ENCODE measurements around the gene FOXK1. TPM values are rescaled to one million over a fixed set of nuclear protein-coding genes. Genes with fewer than 3 reads are reported as not detected.

Gene FOXK1
- polyA plus RNA-seq, 3 donors, result 0.33 to 16.8 (median 0.76) TPM

DNA sequence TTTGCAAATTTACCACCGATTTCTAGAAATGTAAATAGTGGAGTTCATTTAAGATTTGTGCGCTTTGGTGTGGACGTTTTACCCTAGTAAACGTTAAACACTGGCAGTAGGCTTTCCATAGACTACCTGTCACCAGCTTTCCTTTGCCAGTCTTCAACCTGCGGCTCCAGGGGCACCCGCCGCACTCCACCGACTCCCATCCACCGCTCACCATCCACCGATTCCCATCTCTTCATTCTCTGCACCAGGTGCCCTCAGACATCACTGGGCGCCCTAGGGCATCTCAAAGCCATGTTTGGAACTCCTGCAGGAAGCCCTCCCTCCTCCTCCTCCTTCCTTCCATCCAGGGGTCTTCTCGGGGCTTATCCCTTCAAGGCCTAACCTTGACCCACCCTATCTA, 91.9 kb downstream of the FOXK1 start:
- Histone ChIP-seq H3K4me3 (replicated peaks in 1 of 3; ENCODE audit: low read depth in 2 of 3, low read length in 3 of 3) (peak overlapping the region; percentile 70 to 89 (median 88)), H3K9me3 (replicated peaks in 1 of 2; ENCODE audit: control insufficient read depth in 1 of 2, insufficient read depth in 1 of 2, low read length in 2 of 2) (no peaks in the 10 kb centered on the region), H3K4me2 (replicated peaks; ENCODE audit: extremely low read depth, low read length, poor library complexity, severe bottlenecking) (peak overlapping the region; percentile 89), H4K20me1 (ENCODE audit: insufficient read depth, low read length) (peaks cover 15% of the 10 kb centered on the region), H3K79me2 (ENCODE audit: insufficient read depth, low read length) (peaks cover 30% of the 10 kb centered on the region), H3K27ac (ENCODE audit: low read depth in 1 of 2, low read length in 2 of 2) (peak overlapping the region; percentile 97 to 98), H3K9ac (ENCODE audit: insufficient read depth, low read length, poor library complexity, severe bottlenecking) (peak overlapping the region; percentile 93), H3K4me1 (ENCODE audit: control insufficient read depth in 1 of 2, insufficient read depth in 2 of 2, low read length in 2 of 2) (peaks cover 25 to 32% of the 10 kb centered on the region in 2 donors), H2AFZ (ENCODE audit: insufficient read depth, low read depth, low read length, poor library complexity, severe bottlenecking) (peak overlapping the region; percentile 90), H3K36me3 (replicated peaks in 1 of 2; ENCODE audit: control insufficient read depth in 1 of 2, insufficient read depth in 2 of 2, low read length in 2 of 2) (peaks cover 0 to 9% of the 10 kb centered on the region in 2 donors), H3K27me3 (ENCODE audit: control insufficient read depth in 2 of 2, insufficient read depth in 2 of 2, low read length in 2 of 2) (no peaks in the 10 kb centered on the region)
- no peak for DNase-seq
- intact Hi-C loops (cut with micrococcal nuclease), result no loop called here
- H3K4me1 Mint-ChIP-seq, result peaks cover 36% of the 10 kb centered on the region
- no peaks in the 10 kb centered on the region for H3K9me3 Mint-ChIP-seq
- WGBS (ENCODE audit: insufficient coverage), result 97% methylated on average over 11 of the region's 12 CpGs
- TF ChIP-seq, protein P1, sequence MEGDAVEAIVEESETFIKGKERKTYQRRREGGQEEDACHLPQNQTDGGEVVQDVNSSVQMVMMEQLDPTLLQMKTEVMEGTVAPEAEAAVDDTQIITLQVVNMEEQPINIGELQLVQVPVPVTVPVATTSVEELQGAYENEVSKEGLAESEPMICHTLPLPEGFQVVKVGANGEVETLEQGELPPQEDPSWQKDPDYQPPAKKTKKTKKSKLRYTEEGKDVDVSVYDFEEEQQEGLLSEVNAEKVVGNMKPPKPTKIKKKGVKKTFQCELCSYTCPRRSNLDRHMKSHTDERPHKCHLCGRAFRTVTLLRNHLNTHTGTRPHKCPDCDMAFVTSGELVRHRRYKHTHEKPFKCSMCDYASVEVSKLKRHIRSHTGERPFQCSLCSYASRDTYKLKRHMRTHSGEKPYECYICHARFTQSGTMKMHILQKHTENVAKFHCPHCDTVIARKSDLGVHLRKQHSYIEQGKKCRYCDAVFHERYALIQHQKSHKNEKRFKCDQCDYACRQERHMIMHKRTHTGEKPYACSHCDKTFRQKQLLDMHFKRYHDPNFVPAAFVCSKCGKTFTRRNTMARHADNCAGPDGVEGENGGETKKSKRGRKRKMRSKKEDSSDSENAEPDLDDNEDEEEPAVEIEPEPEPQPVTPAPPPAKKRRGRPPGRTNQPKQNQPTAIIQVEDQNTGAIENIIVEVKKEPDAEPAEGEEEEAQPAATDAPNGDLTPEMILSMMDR (IDR thresholded peaks at IDR 0.05), result no peak
- peak overlapping the region; percentile 46 to 100 (median 100) for H3K27ac Mint-ChIP-seq
- no peaks in the 10 kb centered on the region for H3K27me3 Mint-ChIP-seq (ENCODE audit: low read depth in 3 of 3)
- peak overlapping the region; percentile 99 for H3K4me3 Mint-ChIP-seq
- peaks cover 7 to 20% of the 10 kb centered on the region in 2 donors for H3K36me3 Mint-ChIP-seq

DNA sequence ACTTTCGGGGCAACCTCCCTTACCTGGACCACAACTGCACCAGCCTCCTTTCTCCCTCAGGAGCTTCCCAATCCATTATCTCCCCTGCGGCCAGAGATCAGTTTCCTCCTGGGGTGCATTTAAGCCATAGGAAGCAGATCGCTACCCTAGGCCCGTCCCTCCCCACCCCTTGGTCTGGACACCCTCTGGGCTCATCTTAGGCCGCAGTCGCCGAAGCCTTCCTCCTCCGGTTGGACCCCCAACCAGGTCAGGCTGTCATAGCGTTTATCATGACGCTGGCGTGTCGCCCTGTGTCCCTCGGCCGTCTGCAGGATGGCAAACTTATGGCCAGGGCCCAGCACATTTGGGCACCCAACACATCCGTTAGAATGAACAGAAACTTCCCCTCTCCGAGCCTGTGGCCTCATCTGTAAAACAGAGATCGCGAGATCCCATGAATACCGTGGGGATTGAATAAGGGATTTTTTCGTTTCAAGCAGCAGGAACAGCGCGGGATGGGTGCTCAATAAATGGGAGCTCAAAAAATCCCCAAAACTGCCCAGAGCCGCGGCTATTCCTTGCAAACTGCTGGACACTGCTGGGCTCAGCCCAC, 92.7 kb downstream of the FOXK1 start:
- Histone ChIP-seq H2AFZ (ENCODE audit: insufficient read depth, low read depth, low read length, poor library complexity, severe bottlenecking) (peak overlapping the region; percentile 90), H3K9ac (ENCODE audit: insufficient read depth, low read length, poor library complexity, severe bottlenecking) (peak overlapping the region; percentile 93), H3K4me1 (ENCODE audit: control insufficient read depth in 1 of 2, insufficient read depth in 2 of 2, low read length in 2 of 2) (peaks cover 25 to 32% of the 10 kb centered on the region in 2 donors), H3K36me3 (replicated peaks in 1 of 2; ENCODE audit: control insufficient read depth in 1 of 2, insufficient read depth in 2 of 2, low read length in 2 of 2) (peaks cover 0 to 11% of the 10 kb centered on the region in 2 donors), H3K27me3 (ENCODE audit: control insufficient read depth in 2 of 2, insufficient read depth in 2 of 2, low read length in 2 of 2) (no peaks in the 10 kb centered on the region), H3K27ac (ENCODE audit: low read depth in 1 of 2, low read length in 2 of 2) (peak overlapping the region; percentile 97 to 98), H3K4me3 (replicated peaks in 1 of 3; ENCODE audit: low read depth in 2 of 3, low read length in 3 of 3) (peak overlapping the region; percentile 70 to 89 (median 88)), H4K20me1 (ENCODE audit: insufficient read depth, low read length) (peaks cover 19% of the 10 kb centered on the region), H3K4me2 (replicated peaks; ENCODE audit: extremely low read depth, low read length, poor library complexity, severe bottlenecking) (peak overlapping the region; percentile 89), H3K9me3 (replicated peaks in 1 of 2; ENCODE audit: control insufficient read depth in 1 of 2, insufficient read depth in 1 of 2, low read length in 2 of 2) (no peaks in the 10 kb centered on the region), H3K79me2 (ENCODE audit: insufficient read depth, low read length) (peaks cover 34% of the 10 kb centered on the region)
- Mint-ChIP-seq H3K36me3 (peaks cover 7 to 20% of the 10 kb centered on the region in 2 donors), H3K9me3 (no peaks in the 10 kb centered on the region), H3K4me3 (peak overlapping the region; percentile 99), H3K27me3 (ENCODE audit: low read depth in 3 of 3) (no peaks in the 10 kb centered on the region), H3K27ac (peak overlapping the region; percentile 98 to 100 (median 100)), H3K4me1 (peaks cover 33% of the 10 kb centered on the region)
- DNase-seq, result peak; percentile 72 to 85 (median 75)
- TF ChIP-seq, protein P1 (IDR thresholded peaks at IDR 0.05), result no peak
- WGBS (ENCODE audit: insufficient coverage), result 17% methylated on average over 18 of the region's 24 CpGs
- intact Hi-C loops (cut with micrococcal nuclease), result loop anchor here in 1 of 2 donors (1.0 kb wide), 1 partner anchor 132 kb away; no protein-coding TSS in a partner anchor
